HepG2 (cell line): ENCODE results near the gene RPS15A. TPM values are rescaled to one million over a fixed set of nuclear protein-coding genes. Genes with fewer than 3 reads are reported as not detected.

Experiments
- ATAC-seq: fragments of 200-7000 bp; cut with Tn5 transposase; 3 replicates; pipeline ENCODE4 v1.9.1; 2020; ENCODE audit warnings: mild to moderate bottlenecking, moderate library complexity
- BruUV-seq: library from RNA; stranded (reverse); fragments of 400-500 nt; replicated peaks from 2 replicates; lab custom pipeline; 2021; lab: Mats Ljungman, UMichigan
- CTCF ChIA-PET: fragments of 300-600 bp; formaldehyde crosslinking; extraction: SDS; loops from one replicate; lab custom pipeline; 2021; ENCODE audit warnings: low total read pairs, inconsistent platforms, low intra/inter-chr PET ratio; lab: Yijun Ruan, JAX
- POLR2A ChIA-PET: fragments of 350-600 bp; sonication (Branson Sonifier 250); formaldehyde crosslinking; loops from one replicate; lab custom pipeline; 2020; ENCODE audit warnings: antibody characterized with exemption, inconsistent platforms; lab: Yijun Ruan, JAX
- DNase-seq: peaks from one replicate; pipeline ENCODE4 v3.0.0-alpha.2; 2015; ENCODE audit warnings: low spot score
- FAIRE-seq: peaks from 3 replicates; lab custom pipeline; 2011; peaks lifted over from hg19 to GRCh38; lab: Jason Lieb, UNC
- H2AFZ ChIP-seq: one replicate; pipeline ENCODE4 v1.6.1; 2011; ENCODE audit warnings: low read length, inconsistent platforms
- H3K27ac ChIP-seq: fragments of 300-600 bp; 3 replicates; pipeline ENCODE4 v1.8.0; 2011; ENCODE audit warnings: mixed run types, mild to moderate bottlenecking, mixed read lengths, low read length, inconsistent platforms; ENCODE audit not compliant: insufficient read depth; ENCODE audit errors: extremely low read length
- H3K27me3 ChIP-seq, 2 experiments: fragments of 200-600 bp in 1 of 2; 2 replicates in 1 of 2; 3 replicates in 1 of 2; pipeline versions ENCODE4 v1.6.0 to v1.8.0; 2011; ENCODE audit warnings: low read length in 2 of 2, mild to moderate bottlenecking in 2 of 2, moderate library complexity in 2 of 2, inconsistent platforms in 1 of 2; ENCODE audit not compliant: insufficient read depth in 2 of 2, control insufficient read depth in 1 of 2
- H3K36me3 ChIP-seq, 2 experiments: fragments of 200-600 bp in 1 of 2; replicated peaks in 1 of 2; 2 replicates in 1 of 2; 3 replicates in 1 of 2; pipeline versions ENCODE4 v1.5.1 to v1.8.0; 2011; ENCODE audit warnings: low read length in 2 of 2, inconsistent platforms in 1 of 2; ENCODE audit not compliant: insufficient read depth in 2 of 2, control insufficient read depth in 1 of 2
- H3K4me1 ChIP-seq: 2 replicates; pipeline ENCODE4 v1.5.1; 2012; ENCODE audit warnings: low read length, inconsistent platforms; ENCODE audit not compliant: insufficient read depth
- H3K4me2 ChIP-seq: 2 replicates; pipeline ENCODE4 v1.6.0; 2011; ENCODE audit warnings: low read depth, low read length, inconsistent platforms
- H3K4me3 ChIP-seq, 3 experiments: fragments of 200-600 bp in 1 of 3; sonication (generic), shearing (Covaris generic) in 1 of 3; replicated peaks in 1 of 3; 2 replicates each; pipeline ENCODE4 v1.5.1; 2011 to 2016; ENCODE audit warnings: low read length in 3 of 3, inconsistent platforms in 2 of 3, low read depth in 2 of 3, mild to moderate bottlenecking in 2 of 3, control low read depth in 1 of 3, mixed read lengths in 1 of 3; ENCODE audit not compliant: insufficient read depth in 1 of 3
- H3K79me2 ChIP-seq: one replicate; pipeline ENCODE4 v1.6.1; 2011; ENCODE audit warnings: low read length, inconsistent platforms; ENCODE audit not compliant: insufficient read depth
- H3K9ac ChIP-seq: 2 replicates; pipeline ENCODE4 v1.6.0; 2011; ENCODE audit warnings: mild to moderate bottlenecking, low read depth, low read length, inconsistent platforms; ENCODE audit not compliant: insufficient read depth
- H3K9me3 ChIP-seq: 2 replicates; pipeline ENCODE4 v1.5.1; 2012; ENCODE audit warnings: mild to moderate bottlenecking, low read length
- H4K20me1 ChIP-seq: 2 replicates; pipeline ENCODE4 v1.6.0; 2011; ENCODE audit warnings: inconsistent platforms, mild to moderate bottlenecking, low read length, moderate library complexity; ENCODE audit not compliant: insufficient read depth
- POLR2AphosphoS2 ChIP-seq: IDR thresholded peaks from 2 replicates; pipeline ENCODE4 v1.6.1; 2011; ENCODE audit warnings: low read depth, low read length, improper control_type of control experiment
- SNAPC4 ChIP-seq: sonication (generic); formaldehyde crosslinking; IDR thresholded peaks from 2 replicates; pipeline ENCODE4 v1.4.0; 2020; ENCODE audit warnings: mild to moderate bottlenecking, missing genetic modification reagents
- WGBS: methylation state at CpG from one replicate; pipeline ENCODE4 v1.1.6; 2017; ENCODE audit warnings: low lambda C conversion rate; 5-methylcytosine and 5-hydroxymethylcytosine counted together
- in situ Hi-C: cut with HindIII; loops from 2 replicates; pipeline ENCODE4 v1.10.0; 2017; ENCODE audit warnings: low pct_unique_long_range_greater_than_20kb; ENCODE audit not compliant: extremely low pct_ligation_motif_present
- intact Hi-C: fragments of 100-400 bp; cut with micrococcal nuclease; formaldehyde crosslinking; loops from one replicate; pipeline ENCODE4 v1.10.0; 2022; ENCODE audit not compliant: unreplicated experiment
- polyA plus RNA-seq, 8 experiments: library from polyadenylated mRNA; depleted of rRNA in 3 of 8; stranded (reverse) in 7 of 8; unstranded in 1 of 8; fragments of >200 nt; fragmentation: Illumina TruSeq in 4 of 8; extraction: Trizol in 4 of 8; gene quantifications; 2 replicates each; pipeline versions ENCODE4 v1.2.1 to v1.2.3, GENCODE V29; 2011 to 2016; ENCODE audit warnings: low read depth in 4 of 8, missing spikeins in 1 of 8, mixed read lengths in 1 of 8; ENCODE audit not compliant: insufficient read depth in 1 of 8
- total RNA-seq, 5 experiments: library from RNA; depleted of rRNA; stranded (reverse); fragments of >200 nt; fragmentation: Illumina TruSeq; extraction: Trizol; gene quantifications; 2 replicates each; pipeline ENCODE4 v1.2.3, GENCODE V29; 2016; ENCODE audit warnings: low read depth in 1 of 5

The RPS15A gene
- total and polyA plus RNA-seq, 2 of the 13 experiments (the other 11 are each of a cell fraction or from before 2014, with no cell fraction given): 5,489 to 9,457 TPM

DNA sequence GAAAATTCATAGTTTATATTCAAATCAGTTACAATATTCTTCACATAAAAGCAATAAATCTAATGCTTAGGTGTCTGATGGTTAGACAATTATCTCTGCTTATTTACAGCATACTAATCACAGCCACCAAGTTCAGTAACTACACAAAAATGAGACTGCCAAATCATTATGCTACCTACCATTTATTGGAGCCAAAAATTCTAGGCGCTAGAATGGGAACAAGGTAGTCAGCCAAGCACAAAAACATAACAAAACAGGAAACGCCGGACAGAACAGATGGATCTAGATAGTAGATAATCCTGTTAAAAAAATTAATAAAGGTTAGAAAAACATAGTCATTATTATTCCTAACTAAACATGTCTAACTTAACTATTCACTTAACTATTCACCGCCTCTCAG lies 7.6 kb upstream of the RPS15A start:
- Histone ChIP-seq H4K20me1 (peaks cover 24% of the 10 kb centered on the region), H3K4me1 (peaks cover 66% of the 10 kb centered on the region), H3K9ac (no peak overlapping the region), H3K4me3 (no peak overlapping the region), H3K4me2 (no peak overlapping the region), H2AFZ (no peak overlapping the region), H3K79me2 (peaks cover 55% of the 10 kb centered on the region), H3K9me3 (no peaks in the 10 kb centered on the region), H3K27ac (no peak overlapping the region), H3K27me3 (no peaks in the 10 kb centered on the region; a peak in 1 of 5 replicates), H3K36me3 (peaks cover 7 to 45% of the 10 kb centered on the region in 2 experiments)
- BruUV-seq: no TSS peak
- intact Hi-C loops: loop anchor here (10.0 kb wide), 1 partner anchor 727 kb away; the partner anchor contains the start of genes CCP110 and GDE1
- in situ Hi-C loops: no loop called here
- WGBS: 96% methylated on average over 4 of the region's 4 CpGs
- FAIRE-seq: no peak
- TF ChIP-seq SNAPC4 (CRISPR knock-in tag) (no peak), POLR2AphosphoS2 (0 out of 2 replicates have a peak, but pooled peaks have one; percentile 15)
- ATAC-seq: no peak
- ChIA-PET POLR2A (interaction anchor here (8.9 kb wide), 1 partner anchor 9 kb away, joined by 545 read pairs; the partner anchor contains the start of gene RPS15A), CTCF (no interaction called here)
- no peak for DNase-seq
